Loucy (cell line): Measurements from ENCODE around the gene SETMAR.

ENCODE experiments used
- CTCF ChIP-seq: fragments of 200-600 bp; sonication (generic); conservative IDR thresholded peaks from 2 replicates; pipeline ENCODE4 v1.5.1; 2014; ENCODE audit warnings: mild to moderate bottlenecking, antibody characterized with exemption, low read length
- EZH2phosphoT487 ChIP-seq: fragments of 200-600 bp; IDR thresholded peaks from 2 replicates; pipeline ENCODE4 v1.6.1; 2018; ENCODE audit warnings: antibody characterized with exemption, mild to moderate bottlenecking, moderate library complexity, borderline replicate concordance

GRCh38 chr3:4321732-4322131, 18.6 kb downstream of the SETMAR start:
- TF ChIP-seq CTCF (no peak), EZH2phosphoT487 (no peak)
